Measurements from ENCODE around the gene DLST.

DNA sequence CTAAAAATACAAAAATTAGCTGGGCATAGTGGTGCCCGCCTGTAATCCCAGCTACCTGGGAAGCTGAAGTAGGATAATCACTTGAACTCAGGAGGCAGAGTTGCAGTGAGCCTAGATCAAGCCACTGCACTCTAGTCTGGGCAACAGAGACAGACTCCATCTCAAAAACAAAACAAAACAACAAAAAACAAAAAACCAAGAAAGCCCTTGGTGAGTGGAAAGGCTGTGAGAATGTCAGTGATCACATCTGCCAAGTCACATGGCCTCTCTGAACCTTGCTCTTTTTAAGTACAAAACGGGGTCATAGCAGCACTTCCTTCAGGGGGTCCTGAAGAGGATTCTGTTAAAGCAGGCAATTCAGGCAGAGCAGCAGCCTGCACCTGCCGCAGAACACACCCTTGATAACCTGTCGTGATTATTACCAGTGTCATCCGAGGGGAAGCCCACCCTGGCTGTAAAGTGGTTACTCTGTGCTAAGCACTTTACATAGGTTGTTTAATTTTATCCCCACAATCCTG is 31.7 kb downstream of the DLST start:
- TF ChIP-seq, protein P1, sequence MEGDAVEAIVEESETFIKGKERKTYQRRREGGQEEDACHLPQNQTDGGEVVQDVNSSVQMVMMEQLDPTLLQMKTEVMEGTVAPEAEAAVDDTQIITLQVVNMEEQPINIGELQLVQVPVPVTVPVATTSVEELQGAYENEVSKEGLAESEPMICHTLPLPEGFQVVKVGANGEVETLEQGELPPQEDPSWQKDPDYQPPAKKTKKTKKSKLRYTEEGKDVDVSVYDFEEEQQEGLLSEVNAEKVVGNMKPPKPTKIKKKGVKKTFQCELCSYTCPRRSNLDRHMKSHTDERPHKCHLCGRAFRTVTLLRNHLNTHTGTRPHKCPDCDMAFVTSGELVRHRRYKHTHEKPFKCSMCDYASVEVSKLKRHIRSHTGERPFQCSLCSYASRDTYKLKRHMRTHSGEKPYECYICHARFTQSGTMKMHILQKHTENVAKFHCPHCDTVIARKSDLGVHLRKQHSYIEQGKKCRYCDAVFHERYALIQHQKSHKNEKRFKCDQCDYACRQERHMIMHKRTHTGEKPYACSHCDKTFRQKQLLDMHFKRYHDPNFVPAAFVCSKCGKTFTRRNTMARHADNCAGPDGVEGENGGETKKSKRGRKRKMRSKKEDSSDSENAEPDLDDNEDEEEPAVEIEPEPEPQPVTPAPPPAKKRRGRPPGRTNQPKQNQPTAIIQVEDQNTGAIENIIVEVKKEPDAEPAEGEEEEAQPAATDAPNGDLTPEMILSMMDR (IDR thresholded peaks at IDR 0.05; ENCODE audit: low read length): no peak
- TF ChIP-seq EZH2 (IDR thresholded peaks at IDR 0.05; ENCODE audit: borderline replicate concordance, low read length): no peak

All from OCI-LY1 (cell line).